Pulmonary artery endothelial cell (primary cell): ENCODE data around the gene CDC73. TPM values are rescaled to one million over a fixed set of nuclear protein-coding genes. Genes with fewer than 3 reads are reported as not detected.
"Not testable (repeated sequence)": the region's sequence is repeated elsewhere in the genome, so short reads cannot be mapped to it uniquely, and the experiment has no call there.

Experiments used
- DNase-seq: peaks from one replicate; pipeline ENCODE4 v3.0.0-alpha.2; 2011; ENCODE audit warnings: low read depth, low spot score
- total RNA-seq: library from RNA; depleted of rRNA; stranded (reverse); fragments of >200 nt; gene quantifications from 2 replicates; pipeline ENCODE4 v1.2.3, GENCODE V29; 2014

The CDC73 gene
- total RNA-seq, 1 donor from 2014 or later: 18.1 TPM

DNA sequence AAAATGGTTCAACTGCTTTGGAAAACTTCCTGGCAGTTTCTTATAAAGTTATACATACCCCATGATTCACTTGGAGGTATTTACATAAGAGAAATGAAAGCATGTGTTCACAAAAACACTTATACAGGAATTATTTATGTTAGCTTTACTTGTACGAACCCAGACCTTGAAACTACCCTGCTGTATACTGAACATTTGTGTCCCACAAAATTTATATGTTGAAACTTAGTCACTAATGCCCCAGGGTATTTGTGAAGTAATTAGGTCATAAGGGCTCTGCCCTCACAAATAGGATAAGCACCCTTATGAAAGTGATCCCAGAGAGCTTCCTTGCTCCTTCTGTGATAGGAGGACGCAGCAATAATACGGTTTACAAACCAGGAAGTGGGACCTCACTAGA is 107.3 kb downstream of the CDC73 start:
- no peak for DNase-seq

DNA sequence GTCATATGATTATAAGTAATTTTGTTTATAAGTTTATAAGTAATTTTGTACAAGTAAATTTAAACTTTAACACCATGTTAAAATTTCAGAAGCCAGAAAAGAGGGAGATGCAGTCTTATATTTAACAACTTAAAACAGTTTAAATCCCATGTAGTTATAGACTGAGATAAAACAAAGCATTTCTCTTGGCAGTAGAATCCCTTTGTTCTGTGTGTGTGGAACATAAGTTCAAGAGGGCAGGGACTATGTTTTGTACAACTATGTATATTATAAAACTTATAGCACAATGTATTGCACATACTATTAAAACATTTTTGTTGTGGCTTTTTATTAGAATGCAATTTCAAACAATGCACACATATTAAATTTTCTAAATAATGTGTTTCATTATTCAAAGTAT is 109.3 kb downstream of the CDC73 start:
- DNase-seq: not testable (repeated sequence)

DNA sequence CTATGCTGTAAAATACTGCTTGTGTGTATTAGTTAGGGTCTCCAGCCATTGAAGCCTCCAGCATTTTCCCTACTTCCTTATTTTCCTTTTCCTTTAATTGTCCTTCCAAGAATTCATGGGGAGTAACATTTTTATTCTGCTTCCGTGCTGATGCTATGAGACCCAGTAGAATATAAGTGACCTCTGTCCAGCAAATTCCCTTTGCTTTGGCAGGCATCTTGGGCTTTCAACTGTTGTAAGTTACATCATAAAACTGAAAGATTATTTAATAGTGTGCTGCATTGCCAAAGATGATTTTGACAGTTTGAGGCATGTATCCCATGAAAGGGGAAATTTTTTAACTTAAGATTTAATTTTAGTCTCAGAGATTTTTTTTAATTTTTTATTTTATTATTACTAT is 112.7 kb downstream of the CDC73 start:
- no peak for DNase-seq

- DNase-seq: no peak
Observed at GRCh38 chr1:193237381-193237978, 115.6 kb downstream of the CDC73 start.

- no peak for DNase-seq
Observed at GRCh38 chr1:193240609-193241008, 118.8 kb downstream of the CDC73 start.

- no peak for DNase-seq
Observed at GRCh38 chr1:193241132-193241827, 119.4 kb downstream of the CDC73 start.

DNA sequence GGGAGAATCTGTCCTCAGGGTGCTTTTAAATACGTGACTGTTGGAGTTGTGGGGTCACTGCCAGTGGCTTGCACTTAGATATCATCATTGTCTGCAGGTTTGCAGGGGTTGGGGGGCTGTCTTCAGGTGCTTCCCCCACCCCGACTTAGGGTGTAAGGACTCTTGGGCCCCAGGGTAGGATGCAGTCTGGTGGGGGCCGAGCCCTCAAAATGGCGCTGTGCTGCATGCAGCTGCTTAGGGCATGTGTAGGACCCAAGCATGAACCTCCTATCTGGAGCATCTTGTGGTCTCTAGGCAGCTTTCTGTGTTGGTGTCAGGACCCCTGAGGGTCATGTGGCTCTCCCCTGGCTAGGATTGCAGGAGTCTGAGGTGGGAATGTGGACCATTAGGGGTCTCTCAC is 120.2 kb downstream of the CDC73 start:
- no peak for DNase-seq

- no peak for DNase-seq
Observed at GRCh38 chr1:193249187-193249586, 127.4 kb downstream of the CDC73 start.

- DNase-seq: no peak
Observed at GRCh38 chr1:193251950-193252349, 130.1 kb downstream of the CDC73 start.

DNA sequence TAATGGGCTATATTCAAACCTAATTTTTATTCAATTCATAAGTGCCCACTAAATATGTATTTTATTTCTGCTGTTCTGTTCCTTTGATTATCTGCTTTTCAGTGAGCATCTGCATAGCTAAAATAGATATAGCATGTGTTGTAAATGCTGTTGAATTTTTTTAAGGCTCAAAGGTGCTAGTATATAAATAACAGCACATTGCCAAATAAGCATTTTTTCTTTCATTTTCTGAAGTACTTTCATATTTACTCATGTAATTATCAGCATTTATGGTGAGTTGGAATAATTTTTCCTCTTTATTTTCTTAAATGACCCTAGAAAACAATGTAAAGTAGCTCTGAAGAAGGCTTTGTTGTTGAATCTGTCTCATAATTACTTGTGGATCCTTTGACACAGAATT is 134.2 kb downstream of the CDC73 start:
- no peak for DNase-seq

GRCh38 chr1:193259636-193260035 is 137.8 kb downstream of the CDC73 start:
- no peak for DNase-seq

DNA sequence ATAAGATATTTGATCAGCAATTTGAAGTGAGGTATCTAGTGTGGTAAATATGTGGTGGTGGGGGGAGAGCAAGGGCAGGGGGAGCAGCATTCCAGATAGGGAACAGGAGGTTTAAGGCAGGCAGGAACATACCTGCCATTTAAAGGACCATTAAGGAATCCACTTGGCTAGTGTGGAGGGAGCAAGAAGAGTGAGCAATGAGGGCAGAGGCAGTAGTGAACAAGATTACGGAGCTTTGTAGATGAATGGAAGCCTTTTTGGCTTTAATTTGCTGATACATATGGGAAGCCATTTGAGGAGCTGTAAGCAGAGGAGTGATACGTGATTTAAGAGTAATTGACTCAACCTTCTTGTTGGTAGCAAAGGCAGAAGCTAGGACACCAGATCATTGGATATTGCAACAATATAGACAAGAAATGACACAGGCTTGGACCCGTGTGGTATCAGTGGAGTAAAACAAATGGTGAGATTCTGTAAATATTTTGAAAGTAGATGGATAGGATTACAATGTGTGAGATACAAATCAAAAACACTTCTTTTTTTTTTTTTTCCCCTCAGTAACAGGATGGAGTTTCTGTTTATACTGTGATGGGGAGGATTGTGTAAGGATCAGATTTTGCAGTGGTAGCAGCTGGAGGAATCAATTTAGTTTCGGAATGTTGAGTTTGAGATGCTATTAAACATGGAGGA is 138.4 kb downstream of the CDC73 start:
- DNase-seq: no peak

- DNase-seq: no peak
Observed at GRCh38 chr1:193260896-193261295, 139.1 kb downstream of the CDC73 start.

- DNase-seq: no peak
Observed at GRCh38 chr1:193262661-193263060, 140.8 kb downstream of the CDC73 start.

- no peak for DNase-seq
Observed at GRCh38 chr1:193264313-193265065, 142.7 kb downstream of the CDC73 start.

GRCh38 chr1:193265716-193266115 is 143.9 kb downstream of the CDC73 start:
- no peak for DNase-seq

- DNase-seq: not testable (repeated sequence)
Observed at GRCh38 chr1:193266794-193267193, 145.0 kb downstream of the CDC73 start.

- DNase-seq: no peak
Observed at GRCh38 chr1:193270996-193271395, 149.2 kb downstream of the CDC73 start.

DNA sequence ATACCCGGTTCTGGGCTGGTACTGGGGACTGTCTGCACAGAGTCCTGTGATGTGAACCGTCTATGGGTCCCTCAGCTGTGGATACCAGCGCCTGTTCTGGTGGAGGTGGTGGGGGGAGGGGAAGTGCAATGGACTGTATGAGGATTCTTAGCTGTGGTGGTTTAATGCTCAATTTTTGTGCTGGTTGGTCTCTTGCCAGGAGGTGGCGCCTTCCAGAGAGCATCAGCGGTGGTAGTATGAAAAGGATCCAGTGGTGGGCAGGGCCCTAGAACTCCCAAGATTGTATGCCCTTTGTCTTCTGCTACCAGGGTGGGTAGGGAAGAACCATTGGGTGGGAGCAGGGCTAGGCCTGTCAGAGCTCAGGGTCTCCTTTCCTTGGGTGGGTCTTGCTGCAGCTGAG is 153.9 kb downstream of the CDC73 start:
- no peak for DNase-seq

GRCh38 chr1:193278968-193279367 is 157.1 kb downstream of the CDC73 start:
- no peak for DNase-seq

GRCh38 chr1:193281894-193282293 is 160.1 kb downstream of the CDC73 start:
- DNase-seq: no peak

- no peak for DNase-seq
Observed at GRCh38 chr1:193283016-193283415, 161.2 kb downstream of the CDC73 start.
